Lung (tissue), 12 donors: ENCODE data around the gene TEAD1. TPM values are rescaled to one million over a fixed set of nuclear protein-coding genes. Genes with fewer than 3 reads are reported as not detected.

Experiments
- ATAC-seq: fragments of 200-7000 bp; cut with Tn5 transposase; one replicate; pipeline ENCODE4 v1.9.1; 2020; ENCODE audit warnings: moderate number of reproducible peaks; ENCODE audit not compliant: insufficient read depth, low FRiP score
- DNase-seq, 3 donors: peaks; one replicate each; pipeline ENCODE4 v3.0.0-alpha.2; 2013 to 2017
- H3K27ac ChIP-seq, 2 donors: one replicate each; pipeline ENCODE4 v1.5.1; 2013; ENCODE audit warnings: mild to moderate bottlenecking in 2 of 2, moderate library complexity in 2 of 2, control low read depth in 1 of 2, inconsistent platforms in 1 of 2, low read depth in 1 of 2, low read length in 1 of 2
- H3K27me3 ChIP-seq, 3 donors: one replicate each; pipeline ENCODE4 v1.5.1; 2013; ENCODE audit warnings: low read length in 2 of 3; ENCODE audit not compliant: control insufficient read depth in 3 of 3, insufficient read depth in 3 of 3
- H3K36me3 ChIP-seq, 4 donors: one replicate each; pipeline ENCODE4 v1.5.1; 2013; ENCODE audit warnings: low read length in 4 of 4, mild to moderate bottlenecking in 1 of 4, moderate library complexity in 1 of 4; ENCODE audit not compliant: control insufficient read depth in 4 of 4, insufficient read depth in 4 of 4
- H3K4me1 ChIP-seq, 5 donors: one replicate each; pipeline ENCODE4 v1.5.1; 2013; ENCODE audit warnings: low read length in 5 of 5, mild to moderate bottlenecking in 2 of 5, moderate library complexity in 1 of 5; ENCODE audit not compliant: control insufficient read depth in 5 of 5, insufficient read depth in 5 of 5
- H3K4me3 ChIP-seq: one replicate; pipeline ENCODE4 v1.5.1; 2013; ENCODE audit warnings: mild to moderate bottlenecking, control low read depth, moderate library complexity
- H3K9ac ChIP-seq, 2 donors: one replicate each; pipeline ENCODE4 v1.5.1; 2013; ENCODE audit warnings: low read length in 2 of 2, control low read depth in 1 of 2; ENCODE audit not compliant: insufficient read depth in 1 of 2
- H3K9me3 ChIP-seq, 4 donors: one replicate each; pipeline ENCODE4 v1.5.1; 2013; ENCODE audit warnings: low read length in 3 of 4, mild to moderate bottlenecking in 1 of 4, moderate library complexity in 1 of 4; ENCODE audit not compliant: control insufficient read depth in 4 of 4, insufficient read depth in 3 of 4
- CTCF ChIP-seq: IDR thresholded peaks from 2 replicates; pipeline ENCODE4 v1.5.1; 2012; ENCODE audit warnings: mild to moderate bottlenecking; ENCODE audit errors: control extremely low read depth, extremely low read depth
- WGBS, 2 donors: extraction: QIAGEN DNeasy Blood & Tissue Kit; methylation state at CpG; one replicate each; pipeline ENCODE4 v1.1.7; 2013; 5-methylcytosine and 5-hydroxymethylcytosine counted together
- polyA plus RNA-seq, 2 donors: library from polyadenylated mRNA; stranded (reverse); fragments of 200-250 nt; gene quantifications; one replicate each; pipeline ENCODE4 v1.2.1, GENCODE V29; 2013
- total RNA-seq, 2 donors: library from RNA; depleted of rRNA in 1 of 2; stranded (reverse); fragments of >200 nt in 1 of 2; gene quantifications; one replicate each; pipeline ENCODE4 v1.2.1, GENCODE V29; 2014 to 2021
- donor health status: control.
- donor health status: control.
- donor health status: Bipolar disorder and iron deficiency.
- donor health status: healthy.
- donor health status: DM: yes; HTN: yes; CAD: no.

The TEAD1 gene
- total and polyA plus RNA-seq, 4 donors: 7.7 to 141 (median 38.8) TPM

DNA sequence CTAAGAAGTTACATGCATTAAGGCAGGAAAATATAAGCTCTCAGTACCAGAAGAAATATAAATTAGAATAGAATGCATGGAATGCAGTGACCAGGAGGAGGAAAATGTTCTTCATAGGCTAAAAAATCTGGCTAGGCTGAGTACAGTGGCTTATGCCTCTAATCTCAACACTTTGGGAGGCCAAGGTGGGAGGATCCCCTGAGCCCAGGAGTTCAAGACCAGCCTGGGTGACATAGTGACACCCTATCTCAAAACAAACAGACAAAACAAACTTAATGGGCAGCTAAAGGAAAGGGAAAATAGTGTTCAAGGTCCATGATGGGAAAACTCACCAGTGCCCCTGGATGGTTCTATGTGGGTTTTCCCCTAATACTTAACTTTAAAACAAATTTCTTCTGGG, 256.6 kb downstream of the TEAD1 start:
- no peak for TF ChIP-seq CTCF
- Histone ChIP-seq H3K27ac (no peak overlapping the region), H3K27me3 (no peaks in the 10 kb centered on the region), H3K9ac (no peak overlapping the region), H3K4me1 (no peaks in the 10 kb centered on the region), H3K36me3 (peaks cover 2 to 15% (median 10%) of the 10 kb centered on the region in 4 donors), H3K9me3 (no peaks in the 10 kb centered on the region), H3K4me3 (no peak overlapping the region)
- DNase-seq (no peak), ATAC-seq (no peak)

DNA sequence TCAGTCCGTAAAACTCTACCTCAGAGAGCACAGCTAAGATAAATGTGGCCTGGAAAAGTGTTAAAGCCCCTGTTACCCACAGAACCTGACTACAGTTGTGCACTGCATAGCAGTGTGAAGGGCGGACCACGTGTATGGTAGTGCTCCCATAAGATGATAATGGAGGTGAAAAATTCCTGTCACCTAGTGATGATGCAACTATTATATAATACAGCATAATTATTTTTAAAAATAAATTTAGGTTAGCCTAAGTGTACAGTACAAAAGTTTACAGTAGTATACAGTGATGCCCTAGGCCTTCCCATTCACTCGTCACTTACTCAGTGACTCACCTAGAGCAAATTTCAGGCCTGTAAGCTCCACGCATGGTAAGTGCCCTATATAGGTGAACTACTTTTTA, 258.3 kb downstream of the TEAD1 start:
- DNase-seq: no peak
- WGBS, 2 donors: 76 to 94% methylated on average over 5 of the region's 5 CpGs
- H3K9ac ChIP-seq: no peak overlapping the region
- no peaks in the 10 kb centered on the region for H3K9me3 ChIP-seq
- no peak overlapping the region for H3K27ac ChIP-seq
- H3K36me3 ChIP-seq: peaks cover 2 to 21% (median 10%) of the 10 kb centered on the region in 4 donors
- no peak for ATAC-seq
- H3K4me3 ChIP-seq: no peak overlapping the region
- no peaks in the 10 kb centered on the region for H3K4me1 ChIP-seq
- TF ChIP-seq CTCF: no peak
- no peaks in the 10 kb centered on the region for H3K27me3 ChIP-seq

DNA sequence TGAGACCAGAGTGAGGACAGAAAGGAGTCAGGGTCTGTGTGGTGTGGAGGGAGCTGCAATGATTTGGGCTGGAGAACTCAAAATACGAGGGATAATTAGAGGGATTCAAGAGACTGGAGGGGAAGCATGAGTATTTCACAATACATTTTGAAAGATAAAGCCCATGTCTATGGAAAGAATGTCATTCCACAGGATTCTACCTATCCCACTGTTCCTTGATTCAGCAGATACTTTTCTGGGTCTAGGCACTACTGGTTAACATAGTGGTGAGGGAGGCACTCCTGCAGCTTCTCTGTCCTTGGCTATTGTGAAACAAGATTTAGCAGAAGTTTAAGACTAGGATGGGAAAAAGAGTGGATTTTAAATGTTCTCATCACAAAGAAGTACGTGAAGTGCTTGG, 262.0 kb downstream of the TEAD1 start:
- Histone ChIP-seq H3K4me3 (no peak overlapping the region), H3K9ac (no peak overlapping the region), H3K27me3 (no peaks in the 10 kb centered on the region), H3K9me3 (no peaks in the 10 kb centered on the region), H3K27ac (no peak overlapping the region), H3K36me3 (peaks cover 10 to 32% (median 12%) of the 10 kb centered on the region in 4 donors), H3K4me1 (no peaks in the 10 kb centered on the region)
- 76 to 93% methylated on average over 2 of the region's 2 CpGs for WGBS, 2 donors
- no peak for ATAC-seq
- DNase-seq: no peak
- no peak for TF ChIP-seq CTCF

DNA sequence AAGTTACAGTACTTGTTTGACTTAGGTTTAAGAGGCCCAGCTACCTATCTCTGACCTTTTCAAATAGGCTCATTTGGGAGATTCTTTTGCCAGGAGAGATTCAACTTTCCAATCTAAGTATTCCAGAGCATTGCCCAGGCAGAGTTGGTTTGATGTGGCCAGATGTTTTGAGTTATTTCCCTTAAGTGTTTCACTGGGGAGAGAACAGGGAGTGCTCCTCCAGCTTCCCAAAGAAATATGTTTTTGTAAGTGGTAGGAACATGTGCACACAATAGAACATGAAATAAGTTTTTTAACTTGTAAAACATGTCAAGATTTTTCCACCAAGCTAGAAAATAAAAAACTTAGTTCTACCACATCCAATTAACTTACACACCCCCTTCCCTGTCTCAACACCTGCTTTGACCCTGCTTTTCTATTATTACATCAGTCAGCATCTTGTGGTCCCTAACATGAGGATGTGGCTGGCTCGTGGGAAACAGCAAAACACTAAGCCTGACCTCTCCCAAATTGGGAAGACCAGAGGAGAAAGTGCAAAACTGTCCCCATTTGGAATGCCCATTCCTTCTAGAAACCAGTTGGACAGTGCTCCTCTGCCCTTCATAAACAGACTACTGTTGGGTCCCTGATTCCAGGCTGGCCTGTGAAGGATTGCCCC, 264.5 kb downstream of the TEAD1 start:
- Histone ChIP-seq H3K27me3 (no peaks in the 10 kb centered on the region), H3K4me1 (no peaks in the 10 kb centered on the region), H3K36me3 (peaks cover 10 to 37% (median 15%) of the 10 kb centered on the region in 4 donors), H3K4me3 (no peak overlapping the region), H3K9ac (no peak overlapping the region), H3K9me3 (no peaks in the 10 kb centered on the region), H3K27ac (no peak overlapping the region)
- ATAC-seq (no peak), DNase-seq (no peak)
- 60 to 83% methylated on average over 1 of the region's 1 CpG for WGBS, 2 donors
- no peak for TF ChIP-seq CTCF
